ENCODE data around the gene CUL2.
"Not testable (repeated sequence)": the region's sequence is repeated elsewhere in the genome, so short reads cannot be mapped to it uniquely, and the experiment has no call there.

Gene CUL2

DNA sequence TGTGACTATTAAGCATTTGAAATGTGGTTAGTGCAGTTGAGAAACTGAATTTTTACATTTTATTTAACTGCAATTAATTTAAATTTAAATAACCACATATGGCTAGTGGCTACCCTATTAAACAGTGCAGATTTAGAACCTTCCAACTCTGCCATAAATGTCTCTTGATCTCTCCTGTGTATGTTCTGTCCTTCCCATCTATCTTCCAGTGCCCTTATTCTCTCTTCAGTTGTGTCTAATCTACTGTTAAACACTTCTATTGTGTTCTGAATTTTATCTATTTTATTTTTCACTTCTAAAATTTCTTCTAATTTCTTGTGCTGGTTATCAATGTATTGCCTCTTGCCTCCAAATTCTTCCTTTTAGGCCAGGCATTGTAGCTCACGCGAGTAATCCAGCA is 105.0 kb downstream of the CUL2 start:
- in situ Hi-C loops (cut with MboI; ENCODE audit: low sequenced_read_pairs) = no loop called here

DNA sequence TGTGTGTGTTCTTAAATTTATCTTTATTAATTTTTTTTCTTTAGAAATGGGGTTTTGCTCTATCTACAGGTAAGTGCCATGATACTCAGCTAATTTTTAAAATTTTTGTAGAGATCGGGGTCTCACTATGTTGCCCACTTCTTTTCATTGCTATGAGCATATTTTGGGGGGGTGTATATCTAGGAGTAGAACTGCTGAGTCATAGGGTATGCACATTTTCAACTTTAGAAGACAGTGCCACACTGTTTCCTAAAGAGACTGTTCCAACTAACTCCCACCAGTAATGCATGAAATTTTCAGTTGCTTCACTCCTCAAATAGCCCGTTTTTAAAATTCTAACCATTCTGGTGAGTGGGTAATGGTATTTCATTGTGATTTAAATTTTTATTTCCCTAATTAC is 108.3 kb downstream of the CUL2 start:
- in situ Hi-C loops (cut with MboI; ENCODE audit: low sequenced_read_pairs) = no loop called here

DNA sequence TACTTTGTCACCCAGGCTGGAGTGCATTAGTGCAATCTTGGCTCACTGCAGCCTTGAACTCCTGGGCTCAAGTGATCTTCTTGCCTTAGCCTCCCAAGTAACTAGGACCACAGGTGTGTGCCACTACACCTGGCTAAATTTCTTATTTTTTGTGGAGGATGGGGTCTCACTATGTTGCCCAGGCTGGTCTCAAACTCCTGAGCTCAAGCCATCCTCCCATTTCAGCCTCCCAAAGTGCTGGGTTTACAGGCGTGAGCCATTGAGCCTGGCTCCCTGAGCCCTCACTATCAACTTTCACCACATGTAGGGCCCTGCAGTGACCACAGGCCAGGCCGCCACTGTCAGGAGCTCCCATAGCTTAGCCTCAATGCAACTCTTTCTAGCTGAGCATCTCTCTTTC is 110.2 kb downstream of the CUL2 start:
- in situ Hi-C loops (cut with MboI; ENCODE audit: low sequenced_read_pairs) = no loop called here

DNA sequence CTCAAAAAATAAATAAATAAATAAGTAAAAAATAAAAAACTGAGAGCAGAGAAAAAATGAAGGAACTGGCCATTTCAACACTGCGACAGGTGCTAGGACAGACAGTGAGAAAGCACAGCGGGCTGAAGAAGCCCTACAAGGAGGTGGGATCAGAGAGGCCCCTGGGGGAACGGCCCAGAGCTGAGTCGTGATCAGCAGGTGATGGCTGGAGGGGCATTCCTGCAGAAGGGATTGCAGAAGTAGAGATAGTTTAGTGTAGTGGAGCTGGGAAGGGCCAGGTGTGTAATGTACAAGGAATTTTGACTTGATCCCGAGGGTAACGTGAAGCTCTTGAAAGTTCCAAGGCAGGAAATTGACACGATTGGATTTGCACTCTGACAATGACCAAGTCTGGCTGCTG is 112.1 kb downstream of the CUL2 start:
- in situ Hi-C loops (cut with MboI; ENCODE audit: low sequenced_read_pairs) = no loop called here

- in situ Hi-C loops (cut with MboI; ENCODE audit: low sequenced_read_pairs) = not testable (repeated sequence)
Measured at GRCh38 chr10:34976380-34976910, 113.7 kb downstream of the CUL2 start.

DNA sequence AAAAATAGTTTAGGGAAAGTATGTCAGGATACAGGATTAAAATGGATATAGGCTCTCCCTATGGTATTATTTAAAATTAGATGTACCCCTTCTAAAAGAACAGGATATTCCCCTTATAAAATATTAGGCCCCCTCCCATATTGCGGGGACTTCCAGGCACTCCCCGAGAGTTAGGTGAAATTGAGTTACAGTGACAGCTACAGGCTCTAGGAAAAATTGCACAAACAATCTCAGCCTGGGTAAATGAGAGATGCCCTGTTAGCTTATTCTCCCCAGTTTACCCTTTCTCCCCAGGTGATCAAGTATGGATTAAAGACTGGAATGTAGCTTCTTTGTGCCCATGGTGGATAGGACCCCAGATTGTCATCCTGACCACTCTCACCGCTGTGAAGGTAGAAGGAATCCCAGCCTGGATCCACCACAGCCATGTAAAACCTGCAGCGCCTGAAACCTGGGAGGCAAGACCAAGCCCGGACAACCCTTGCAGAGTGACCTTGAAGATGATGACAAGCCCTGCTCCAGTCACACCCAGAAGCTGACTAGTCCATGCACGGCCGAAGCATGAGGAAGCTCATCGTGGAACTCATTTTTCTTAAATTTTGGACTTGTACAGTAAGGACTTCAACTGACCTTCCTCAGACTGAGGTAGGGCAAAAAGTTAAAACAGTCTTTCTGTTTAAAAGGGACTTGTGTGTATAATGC is 115.6 kb downstream of the CUL2 start:
- in situ Hi-C loops (cut with MboI; ENCODE audit: low sequenced_read_pairs) = not testable (repeated sequence)

DNA sequence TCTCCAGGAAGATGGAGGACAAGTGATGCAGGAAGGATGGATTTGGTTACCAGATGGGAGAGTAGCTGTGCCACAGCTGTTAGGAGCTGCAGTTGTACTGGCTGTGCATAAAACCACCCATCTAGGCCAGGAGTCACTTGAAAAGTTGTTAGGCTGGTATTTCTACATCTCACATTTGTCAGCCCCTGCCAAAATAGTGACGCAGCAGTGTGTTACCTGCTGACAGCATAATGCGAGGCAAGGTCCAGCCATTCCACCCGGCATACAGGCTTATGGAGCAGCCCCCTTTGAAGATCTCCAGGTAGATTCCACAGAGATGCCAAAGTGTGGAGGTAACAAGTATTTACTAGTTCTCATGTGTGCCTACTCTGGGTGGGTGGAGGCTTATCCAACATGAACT is 116.4 kb downstream of the CUL2 start:
- in situ Hi-C loops (cut with MboI; ENCODE audit: low sequenced_read_pairs) = not testable (repeated sequence)

GRCh38 chr10:34973121-34973520 is 117.0 kb downstream of the CUL2 start:
- in situ Hi-C loops (cut with MboI; ENCODE audit: low sequenced_read_pairs) = not testable (repeated sequence)

DNA sequence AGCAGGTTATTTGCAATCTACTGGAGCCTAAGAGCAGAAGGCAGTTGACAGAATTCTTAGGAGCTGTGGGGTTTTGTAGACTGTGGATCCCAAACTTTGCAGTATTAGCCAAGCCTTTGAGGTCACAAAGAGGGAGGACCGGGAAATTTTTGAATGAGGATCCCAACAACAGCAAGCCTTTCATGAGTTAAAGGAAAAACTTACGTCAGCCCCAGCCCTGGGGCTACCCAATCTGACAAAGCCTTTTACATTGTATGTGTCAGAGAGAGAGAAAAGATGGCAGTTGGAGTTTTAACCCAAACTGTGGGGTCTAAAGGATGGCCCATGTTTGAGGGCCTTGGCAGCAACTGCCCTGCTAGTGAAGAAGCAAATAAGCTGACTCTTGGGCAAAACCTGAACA is 117.5 kb downstream of the CUL2 start:
- in situ Hi-C loops (cut with MboI; ENCODE audit: low sequenced_read_pairs) = not testable (repeated sequence)

DNA sequence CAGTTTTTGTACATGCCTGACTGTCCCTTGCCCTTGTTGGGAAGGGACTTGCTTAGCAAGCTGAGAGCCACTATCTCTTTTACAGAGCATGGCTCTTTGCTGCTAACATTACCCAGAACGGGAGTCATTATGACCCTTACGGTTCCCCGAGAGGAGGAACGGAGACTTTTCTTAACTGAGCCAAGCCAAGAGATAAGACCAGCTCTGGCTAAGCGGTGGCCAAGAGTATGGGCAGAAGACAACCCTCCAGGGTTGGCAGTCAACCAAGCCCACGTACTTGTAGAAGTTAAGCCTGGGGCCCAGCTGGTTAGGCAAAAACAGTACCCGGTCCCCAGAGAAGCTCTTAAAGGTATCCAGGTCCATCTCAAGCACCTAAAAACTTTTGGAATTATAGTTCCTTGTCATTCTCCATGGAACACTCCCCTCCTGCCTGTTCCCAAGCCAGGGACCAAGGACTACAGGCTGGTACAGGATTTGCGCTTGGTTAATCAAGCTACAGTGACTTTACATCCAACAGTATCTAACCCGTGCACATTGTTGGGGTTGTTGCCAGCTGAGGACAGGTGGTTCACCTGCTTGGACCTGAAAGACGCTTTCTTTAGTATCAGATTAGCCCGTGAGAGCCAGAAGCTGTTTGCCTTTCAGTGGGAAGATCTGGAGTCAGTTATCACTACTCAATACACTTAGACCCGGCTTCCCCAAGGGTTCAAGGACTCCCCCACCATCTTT is 118.4 kb downstream of the CUL2 start:
- in situ Hi-C loops (cut with MboI; ENCODE audit: low sequenced_read_pairs) = not testable (repeated sequence)

DNA sequence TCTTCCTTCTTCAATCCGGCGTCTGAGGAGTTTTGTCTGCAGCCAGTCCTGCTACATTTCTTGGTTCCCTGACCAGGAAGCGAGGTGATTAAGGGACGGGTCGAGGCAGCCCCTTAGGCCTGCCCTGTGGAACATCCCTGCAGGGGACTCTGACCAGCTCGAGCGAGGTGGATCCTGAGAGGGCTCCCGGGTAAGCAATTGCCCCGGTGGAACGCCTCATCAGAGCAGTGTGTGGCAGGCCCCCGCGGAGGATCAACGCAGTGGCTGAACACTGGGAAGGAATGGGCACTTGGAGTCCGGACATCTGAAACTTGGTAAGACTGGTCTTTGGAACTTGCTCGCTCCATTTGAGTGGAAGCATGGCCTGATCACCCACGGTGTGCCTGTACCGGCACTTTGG is 121.0 kb downstream of the CUL2 start:
- in situ Hi-C loops (cut with MboI; ENCODE audit: low sequenced_read_pairs) = no loop called here

- in situ Hi-C loops (cut with MboI; ENCODE audit: low sequenced_read_pairs) = no loop called here
Measured at GRCh38 chr10:34967335-34967880, 122.7 kb downstream of the CUL2 start.

GRCh38 chr10:34966451-34966850 is 123.7 kb downstream of the CUL2 start:
- in situ Hi-C loops (cut with MboI; ENCODE audit: low sequenced_read_pairs) = no loop called here

DNA sequence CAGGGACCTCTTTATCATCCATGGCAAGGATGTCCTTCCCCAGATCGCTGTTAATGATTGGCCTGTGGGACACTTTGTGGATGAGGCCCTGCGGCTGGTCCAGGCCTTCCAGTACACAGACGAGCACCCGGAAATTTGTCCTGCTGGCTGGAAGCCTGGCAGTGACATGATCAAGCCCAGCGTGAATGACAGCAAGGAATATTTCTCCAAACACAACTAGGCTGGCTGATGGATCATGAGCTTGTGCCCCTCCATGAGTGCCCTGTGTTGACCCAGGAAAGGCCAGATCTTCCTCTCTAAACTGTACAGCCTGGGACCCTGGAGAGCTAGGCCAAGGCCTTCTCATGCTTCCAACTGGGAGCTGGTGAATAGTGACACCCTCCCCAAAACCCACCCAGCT is 124.1 kb downstream of the CUL2 start:
- in situ Hi-C loops (cut with MboI; ENCODE audit: low sequenced_read_pairs) = no loop called here

- in situ Hi-C loops (cut with MboI; ENCODE audit: low sequenced_read_pairs) = no loop called here
Measured at GRCh38 chr10:34964166-34964800, 125.9 kb downstream of the CUL2 start.

- in situ Hi-C loops (cut with MboI; ENCODE audit: low sequenced_read_pairs) = no loop called here
Measured at GRCh38 chr10:34962866-34963265, 127.3 kb downstream of the CUL2 start.

- in situ Hi-C loops (cut with MboI; ENCODE audit: low sequenced_read_pairs) = no loop called here
Measured at GRCh38 chr10:34960983-34961382, 129.2 kb downstream of the CUL2 start.

- in situ Hi-C loops (cut with MboI; ENCODE audit: low sequenced_read_pairs) = no loop called here
Measured at GRCh38 chr10:34959786-34960185, 130.4 kb downstream of the CUL2 start.

GRCh38 chr10:34959321-34959720 is 130.8 kb downstream of the CUL2 start:
- in situ Hi-C loops (cut with MboI; ENCODE audit: low sequenced_read_pairs) = no loop called here

All from HL-60/S4 treated with retinoic acid at 250 ng/mL for 4 days and 3 days (cell line).